Adipose tissue (tissue), 3 donors: ENCODE results near the gene KRT7. TPM values are rescaled to one million over a fixed set of nuclear protein-coding genes. Genes with fewer than 3 reads are reported as not detected.

Experiments
- H3K27ac ChIP-seq: one replicate; pipeline ENCODE4 v1.5.1; 2013; ENCODE audit warnings: low read depth, low read length
- WGBS, 3 donors: extraction: QIAGEN DNeasy Blood & Tissue Kit; methylation state at CpG; one replicate each; pipeline ENCODE4 v1.1.7; 2013; 5-methylcytosine and 5-hydroxymethylcytosine counted together
- polyA plus RNA-seq, 3 donors: library from polyadenylated mRNA; stranded (reverse); fragments of 200-250 nt; gene quantifications; one replicate each; pipeline ENCODE4 v1.2.3, GENCODE V29; 2013
- donor health status: healthy with polysubstance abuse.
- donor health status: Bipolar disorder and iron deficiency.
- donor health status: healthy.

The KRT7 gene
- polyA plus RNA-seq, 3 donors: 9.5 to 51.5 (median 18.1) TPM

DNA sequence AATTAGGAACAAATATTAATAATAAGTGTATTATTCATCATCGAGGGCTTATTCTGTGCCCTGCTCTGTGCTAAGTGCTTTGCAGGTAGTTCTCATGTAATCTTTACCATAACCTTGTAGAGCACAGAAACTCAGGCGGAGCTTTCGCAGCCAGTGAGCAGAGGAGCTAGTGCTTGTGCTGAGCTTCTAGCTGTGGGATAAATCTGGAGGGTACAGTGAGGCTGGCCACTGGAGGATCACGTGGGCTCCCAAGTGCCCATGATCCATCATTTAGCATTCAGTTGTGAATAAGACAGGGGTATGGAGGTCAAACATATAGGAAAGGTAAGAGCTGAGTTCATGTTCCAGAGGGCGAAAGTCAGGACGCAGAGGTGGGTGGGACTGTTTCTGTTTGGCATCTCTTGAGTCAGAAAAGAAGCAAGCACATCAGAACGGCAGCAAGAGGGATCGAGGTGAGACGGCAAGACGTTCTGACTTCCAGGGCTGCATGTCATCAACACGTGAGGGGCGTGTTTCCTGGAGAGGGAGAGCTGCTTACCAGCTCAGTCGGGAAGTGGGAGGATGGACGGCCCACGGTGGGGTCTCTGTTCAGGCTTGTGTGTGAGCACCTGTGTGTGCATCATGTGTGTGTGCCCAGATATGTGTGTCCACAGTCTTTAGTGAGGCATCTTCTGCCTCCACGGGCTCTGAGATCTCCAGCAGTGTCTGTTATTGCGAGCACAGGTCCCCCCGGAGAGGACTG is 24.4 kb upstream of the KRT7 start:
- WGBS, 3 donors: 64 to 80% (median 66%) methylated on average over 18 of the region's 18 CpGs
- no peak overlapping the region for H3K27ac ChIP-seq

- H3K27ac ChIP-seq: no peak overlapping the region
- WGBS, 3 donors: 70 to 83% (median 81%) methylated on average over 8 of the region's 8 CpGs
Measured at GRCh38 chr12:52209321-52209720, 23.7 kb upstream of the KRT7 start.

DNA sequence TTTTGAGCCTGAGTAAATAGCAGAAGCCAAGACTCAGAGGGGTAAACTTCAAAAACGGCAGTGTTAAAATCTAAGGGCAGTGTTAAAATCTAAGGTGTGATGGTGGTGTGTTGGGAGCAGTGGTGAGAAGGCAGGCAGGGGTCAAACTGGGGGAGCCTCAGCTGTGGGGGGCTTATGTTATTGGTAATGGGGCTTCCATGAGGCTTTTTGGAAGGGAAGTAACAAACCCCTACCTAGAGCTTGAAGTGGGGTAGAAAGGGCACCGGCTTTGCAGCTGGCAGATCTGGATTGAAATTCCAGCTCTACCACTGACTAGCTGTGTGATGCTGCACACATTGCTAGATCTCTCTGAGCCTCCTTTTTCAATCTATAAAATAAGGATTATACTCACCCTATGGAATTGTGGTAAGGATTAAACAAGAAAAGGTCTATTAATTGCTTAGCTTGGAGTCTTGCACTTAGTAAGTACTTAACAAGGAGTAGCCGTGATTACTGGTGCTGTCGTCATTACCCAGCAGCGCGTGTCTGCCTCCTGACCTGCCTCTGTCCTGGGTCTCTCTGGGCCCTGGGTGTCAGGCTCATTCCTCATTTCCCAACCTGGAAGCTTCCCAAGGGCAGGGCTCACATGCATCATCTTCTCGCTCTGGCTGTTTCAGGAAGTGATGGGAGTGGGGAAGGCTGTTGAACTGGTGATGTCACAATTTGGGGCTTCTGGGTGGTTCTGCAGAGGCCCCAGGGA is 22.7 kb upstream of the KRT7 start:
- WGBS, 3 donors: 61 to 95% (median 70%) methylated on average over 7 of the region's 7 CpGs
- no peak overlapping the region for H3K27ac ChIP-seq

DNA sequence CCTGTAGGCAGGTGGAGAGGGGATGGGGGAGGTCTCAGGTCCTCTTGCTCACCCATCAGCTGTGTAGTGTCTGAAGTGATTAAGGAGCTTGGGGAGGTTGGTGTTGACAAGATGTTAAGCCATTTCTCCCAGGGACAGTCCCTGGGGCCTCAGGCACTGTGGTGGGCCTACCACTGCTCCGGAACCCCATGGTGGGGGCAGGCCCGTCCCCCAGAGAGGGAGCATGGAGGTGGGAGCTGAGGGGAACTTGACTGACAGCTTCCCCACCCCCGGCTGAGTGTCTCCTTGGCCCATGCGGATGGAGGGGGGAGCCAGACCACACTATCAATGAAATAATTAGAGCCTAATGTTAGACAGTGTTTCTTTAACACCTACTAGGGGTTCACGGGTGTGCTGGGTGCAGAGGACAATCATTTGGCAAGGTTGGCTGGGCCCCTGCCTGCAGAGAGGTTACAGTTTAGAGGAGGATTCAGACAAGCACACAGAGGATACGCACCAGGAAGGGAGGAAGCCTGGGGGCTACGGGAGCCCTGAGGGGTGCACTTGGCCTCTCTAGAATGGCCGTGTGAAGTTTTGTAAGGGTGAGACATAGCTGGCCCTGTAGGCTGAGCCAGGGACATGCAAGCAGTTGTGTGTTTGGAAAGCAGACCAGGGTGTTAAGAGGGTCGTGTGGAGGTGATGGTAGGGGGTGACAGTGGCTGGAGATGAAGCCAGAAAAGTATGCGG is 22.0 kb upstream of the KRT7 start:
- no peak overlapping the region for H3K27ac ChIP-seq
- 74 to 81% (median 76%) methylated on average over 10 of the region's 10 CpGs for WGBS, 3 donors

- WGBS, 3 donors: 91 to 94% (median 91%) methylated on average over 13 of the region's 13 CpGs
- H3K27ac ChIP-seq: no peak overlapping the region
Measured at GRCh38 chr12:52211716-52212585, 21.1 kb upstream of the KRT7 start.

DNA sequence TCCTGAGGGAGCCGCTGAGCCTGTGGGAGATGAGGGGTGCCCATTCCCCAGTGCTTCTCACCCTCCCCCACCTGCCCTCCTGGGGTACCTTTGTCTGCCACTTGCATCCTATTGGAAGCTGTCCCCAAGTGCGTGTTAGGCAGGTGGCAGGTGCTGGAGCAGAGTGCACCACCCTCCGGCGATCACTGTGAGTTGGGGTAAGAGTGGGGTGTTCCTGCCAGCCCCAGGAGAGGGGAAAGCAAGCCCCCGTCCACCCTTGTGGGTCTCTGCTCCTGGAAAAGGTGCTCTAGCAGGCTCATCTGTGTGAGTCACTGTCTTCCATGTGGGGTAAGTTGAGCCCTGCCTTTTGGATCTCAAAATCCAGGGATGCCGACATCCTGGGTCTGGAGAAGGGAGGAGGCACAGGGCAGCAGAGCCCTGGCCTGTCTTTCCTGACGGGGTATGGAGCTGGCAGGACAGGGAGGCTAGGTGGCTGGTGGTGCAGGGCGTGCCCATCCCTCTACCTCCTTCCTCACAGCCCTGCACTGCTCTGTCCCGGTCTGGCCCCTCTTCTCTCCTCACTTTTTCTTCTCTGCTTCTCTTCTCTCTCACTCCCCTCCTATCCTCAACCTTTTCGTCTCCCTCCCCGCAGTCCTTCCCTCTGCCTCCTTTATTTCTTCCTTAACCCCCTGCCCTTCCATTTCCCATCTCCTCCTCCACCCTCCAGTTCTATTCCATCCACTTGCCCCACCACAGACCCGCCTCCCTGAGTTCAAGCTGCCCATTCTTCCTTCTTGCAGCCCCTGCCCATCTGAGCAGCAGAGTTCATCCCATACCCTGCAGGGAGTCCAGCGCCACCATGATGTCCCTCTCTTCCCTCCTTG is 20.1 kb upstream of the KRT7 start:
- WGBS, 3 donors: 73 to 85% (median 80%) methylated on average over 13 of the region's 13 CpGs
- H3K27ac ChIP-seq: no peak overlapping the region

- 24 to 39% (median 38%) methylated on average over 13 of the region's 13 CpGs for WGBS, 3 donors
- H3K27ac ChIP-seq: no peak overlapping the region
Measured at GRCh38 chr12:52213564-52214420, 19.3 kb upstream of the KRT7 start.

DNA sequence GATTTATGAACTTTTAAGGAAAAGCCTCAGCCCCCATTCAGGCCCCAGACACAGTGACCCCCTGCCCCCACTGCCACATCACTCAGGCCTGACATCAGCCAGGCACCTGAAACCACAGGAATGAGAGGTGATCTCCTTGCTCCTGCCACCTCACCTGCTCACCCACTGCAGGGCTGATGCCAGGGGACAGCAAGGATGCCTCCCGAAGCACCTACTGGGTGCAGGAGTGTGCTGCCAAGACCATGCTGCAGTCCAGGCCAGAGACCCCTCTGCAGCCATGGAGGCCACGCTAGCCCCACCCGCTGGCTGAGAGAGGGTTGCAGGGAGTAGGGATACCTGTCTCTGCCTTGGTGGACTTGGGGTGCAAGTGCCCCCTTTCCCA is 18.6 kb upstream of the KRT7 start:
- 66 to 89% (median 87%) methylated on average over 3 of the region's 3 CpGs for WGBS, 3 donors
- H3K27ac ChIP-seq: no peak overlapping the region

GRCh38 chr12:52215587-52216031 is 17.4 kb upstream of the KRT7 start:
- H3K27ac ChIP-seq: no peak overlapping the region
- 65 to 73% (median 70%) methylated on average over 7 of the region's 7 CpGs for whole genome bisulfite sequencing, 3 donors

DNA sequence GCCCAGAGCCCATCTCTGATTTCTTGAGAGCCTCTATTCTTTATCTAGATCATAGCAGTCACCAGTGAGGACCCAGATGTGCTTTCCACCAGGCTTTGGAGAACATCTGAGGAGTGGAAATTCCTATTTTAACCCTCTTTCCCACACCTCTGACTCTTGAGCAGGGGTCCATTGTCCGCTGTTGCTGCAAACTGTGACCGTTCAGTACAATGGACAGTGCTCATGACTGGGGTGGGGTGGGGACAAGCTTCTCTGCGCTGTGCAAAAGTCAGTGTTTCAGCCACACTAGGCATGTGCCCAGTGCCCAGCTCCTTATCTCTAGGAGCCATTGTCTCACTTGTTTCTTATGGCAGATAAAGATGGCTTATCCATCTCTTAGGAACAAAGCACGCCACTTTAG is 16.9 kb upstream of the KRT7 start:
- WGBS, 3 donors: 73 to 88% (median 76%) methylated on average over 4 of the region's 4 CpGs
- H3K27ac ChIP-seq: no peak overlapping the region

DNA sequence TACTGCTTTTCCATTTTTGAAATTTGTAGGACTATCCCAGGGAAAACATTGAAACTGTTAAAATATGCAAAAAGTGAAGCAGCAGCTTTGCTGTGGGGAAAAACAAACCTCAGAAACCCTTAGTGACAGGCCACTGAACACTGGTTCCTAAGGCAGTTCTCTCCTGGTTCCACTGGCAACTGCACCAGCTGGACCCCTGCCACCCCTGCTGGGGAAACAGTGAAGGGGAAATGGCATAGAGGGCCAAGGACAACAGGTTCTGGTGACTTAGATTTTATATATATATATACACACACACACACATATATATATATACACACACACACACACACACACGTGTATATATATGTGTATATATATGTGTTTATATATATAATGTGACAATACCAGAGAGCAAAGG is 16.2 kb upstream of the KRT7 start:
- H3K27ac ChIP-seq: no peak overlapping the region
- 11 to 20% (median 17%) methylated on average over 1 of the region's 1 CpG for WGBS, 3 donors

DNA sequence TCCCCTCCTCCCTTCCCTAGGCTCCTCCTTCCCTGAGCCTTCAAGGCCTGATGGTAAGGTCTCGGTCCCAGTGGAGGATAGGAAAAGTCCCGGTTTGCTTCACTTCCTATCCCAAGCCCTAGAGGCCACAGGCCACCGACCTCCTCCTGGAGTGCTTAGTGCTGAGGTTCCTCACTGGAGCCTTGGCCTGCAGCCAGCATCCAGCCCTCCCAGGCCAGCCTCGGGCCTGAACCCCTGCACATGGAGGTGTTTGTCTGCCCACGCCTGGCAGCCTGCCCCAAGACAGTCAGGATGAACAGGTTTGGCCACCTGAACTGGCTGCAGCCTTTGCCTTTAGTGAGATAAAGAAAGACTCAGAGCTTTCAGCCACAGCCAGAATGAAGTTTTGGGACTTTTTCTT is 15.8 kb upstream of the KRT7 start:
- H3K27ac ChIP-seq: no peak overlapping the region
- WGBS, 3 donors: 12 to 23% (median 18%) methylated on average over 5 of the region's 5 CpGs

GRCh38 chr12:52218001-52218400 is 15.0 kb upstream of the KRT7 start:
- WGBS, 3 donors: 79 to 81% (median 81%) methylated on average over 4 of the region's 4 CpGs
- H3K27ac ChIP-seq: no peak overlapping the region

GRCh38 chr12:52220477-52220876 is 12.6 kb upstream of the KRT7 start:
- H3K27ac ChIP-seq: no peak overlapping the region
- 79 to 93% (median 91%) methylated on average over 3 of the region's 3 CpGs for WGBS, 3 donors

DNA sequence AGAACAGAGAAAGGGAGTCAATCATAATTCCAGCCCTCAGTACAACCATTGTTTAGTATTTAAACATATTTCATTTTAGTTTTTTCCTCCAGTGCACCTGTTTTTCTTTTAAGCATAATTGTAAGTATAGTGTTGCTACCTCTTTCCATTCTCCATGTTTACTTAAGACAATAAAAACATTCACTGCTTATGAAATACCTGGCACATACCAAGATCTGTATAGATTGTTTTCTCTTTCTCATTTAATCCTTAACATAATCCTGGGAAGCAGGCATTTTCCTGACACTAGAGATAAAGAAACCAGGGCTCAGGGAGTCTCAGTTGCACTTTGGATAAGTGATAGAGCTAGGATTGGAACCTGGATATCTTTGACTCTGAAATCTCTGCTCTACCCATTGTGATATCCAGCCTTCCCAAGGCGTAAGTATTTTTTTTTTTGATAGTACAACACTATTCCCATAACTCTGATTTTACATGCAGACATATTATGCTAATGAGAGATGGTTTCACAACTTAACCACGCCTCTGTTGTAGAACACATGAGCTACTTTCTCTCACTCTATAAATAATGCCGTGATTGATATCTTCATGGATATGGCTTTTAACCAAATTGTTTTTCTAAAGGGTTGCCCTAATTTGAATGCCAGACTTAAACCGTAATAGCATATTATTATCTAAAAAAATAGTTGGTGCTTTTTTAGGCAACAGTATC is 11.8 kb upstream of the KRT7 start:
- WGBS, 3 donors: 56 to 82% (median 81%) methylated on average over 4 of the region's 4 CpGs
- no peak overlapping the region for H3K27ac ChIP-seq

GRCh38 chr12:52221912-52222457 is 11.1 kb upstream of the KRT7 start:
- 24 to 27% (median 26%) methylated on average over 8 of the region's 8 CpGs for WGBS, 3 donors
- H3K27ac ChIP-seq: no peak overlapping the region
